Prostate gland (tissue), 2 donors: Measurements from ENCODE around the gene USP25. TPM values are rescaled to one million over a fixed set of nuclear protein-coding genes. Genes with fewer than 3 reads are reported as not detected.
A peak's percentile ranks its signal among the peaks of the same experiment; 100 is the strongest.

Experiments
- DNase-seq: peaks from one replicate; pipeline ENCODE4 v3.0.0-alpha.2; 2019; ENCODE audit warnings: low spot score
- H3K27ac ChIP-seq, 2 donors: fragments of 200-600 bp; sonication (generic); 2 replicates each; pipeline ENCODE4 v1.5.1; 2017 to 2019
- H3K27me3 ChIP-seq: fragments of 200-600 bp; sonication (generic); replicated peaks from 2 replicates; pipeline ENCODE4 v1.5.1; 2019; ENCODE audit not compliant: insufficient read depth
- H3K36me3 ChIP-seq, 2 donors: fragments of 200-600 bp; sonication (generic); 1 replicate in 1 of 2; 2 replicates in 1 of 2; pipeline versions ENCODE4 v1.5.1 to v1.8.1; 2017 to 2019
- H3K4me1 ChIP-seq: fragments of 200-600 bp; sonication (generic); replicated peaks from 2 replicates; pipeline ENCODE4 v1.5.1; 2019
- H3K4me3 ChIP-seq, 2 donors: fragments of 200-600 bp; sonication (generic); 2 replicates each; pipeline ENCODE4 v1.5.1; 2017 to 2019
- H3K9me3 ChIP-seq: fragments of 200-600 bp; sonication (generic); 2 replicates; pipeline ENCODE4 v1.5.1; 2017
- CTCF ChIP-seq, 4 experiments: fragments of 200-600 bp in 2 of 4; fragments of 450-650 bp in 2 of 4; sonication (generic) in 2 of 4; IDR thresholded peaks; 1 replicate in 3 of 4; 2 replicates in 1 of 4; pipeline ENCODE4 v1.5.1; 2016 to 2019; ENCODE audit warnings: antibody characterized with exemption in 4 of 4, mild to moderate bottlenecking in 2 of 4, moderate library complexity in 2 of 4
- POLR2A ChIP-seq: fragments of 450-650 bp; IDR thresholded peaks from one replicate; pipeline ENCODE4 v1.6.1; 2016; ENCODE audit warnings: antibody characterized with exemption, mild to moderate bottlenecking
- POLR2AphosphoS5 ChIP-seq: sonication (generic); formaldehyde crosslinking; IDR thresholded peaks from one replicate; pipeline ENCODE4 v1.6.1; 2017; ENCODE audit warnings: antibody characterized with exemption
- WGBS: methylation state at CpG from one replicate; pipeline ENCODE4 v1.1.5; 2018; 5-methylcytosine and 5-hydroxymethylcytosine counted together
- intact Hi-C: fragments of 100-400 bp; cut with DNase I; formaldehyde crosslinking; loops from one replicate; pipeline ENCODE4 v1.14.2; 2022
- total RNA-seq, 2 donors: library from RNA; depleted of rRNA; stranded (reverse); fragments of >200 nt; gene quantifications; one replicate each; pipeline ENCODE4 v1.1.0, GENCODE V29; 2016

USP25 gene
- total RNA-seq, 2 donors from 2014 or later: 30.4 to 49.3 TPM

- H3K27me3 ChIP-seq: no peaks in the 10 kb centered on the region
- TF ChIP-seq POLR2AphosphoS5 (peak; percentile 26), POLR2A (no peak), CTCF (IDR thresholded peaks at IDR 0.05) (no peak)
- WGBS: 25% methylated on average over 4 of the region's 4 CpGs
- no peaks in the 10 kb centered on the region for H3K36me3 ChIP-seq
- no peak overlapping the region for H3K4me3 ChIP-seq
- peak; percentile 17 for DNase-seq
- H3K9me3 ChIP-seq: no peaks in the 10 kb centered on the region
- peak overlapping the region in 1 of 2 donors; percentile 16 for H3K27ac ChIP-seq
- no peaks in the 10 kb centered on the region for H3K4me1 ChIP-seq
- intact Hi-C loops: no loop called here
These were observed 7.0 kb upstream of the USP25 start for GRCh38 chr21:15722591-15723324.

DNA sequence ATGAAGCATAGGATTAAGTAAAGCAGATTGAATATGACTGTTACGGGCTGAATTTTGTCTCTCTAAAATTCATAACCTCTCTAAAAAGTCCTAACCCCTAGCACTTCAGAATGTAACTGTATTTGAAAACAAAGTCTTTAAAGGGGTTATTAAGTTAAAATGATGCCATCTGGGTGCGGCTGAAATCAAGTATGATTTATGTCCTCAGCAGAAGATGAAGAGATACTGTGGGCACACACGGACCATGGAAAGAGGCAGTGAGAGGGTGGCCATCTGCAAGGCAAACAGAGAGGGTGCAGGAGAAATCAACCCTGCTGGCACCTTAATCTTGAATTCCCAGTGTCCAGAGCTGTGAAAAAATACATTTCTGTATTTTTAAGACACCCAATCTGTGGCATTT, 3.8 kb upstream of the USP25 start:
- WGBS: 51% methylated on average over 3 of the region's 3 CpGs
- Histone ChIP-seq H3K4me1 (no peaks in the 10 kb centered on the region), H3K4me3 (no peak overlapping the region), H3K9me3 (no peaks in the 10 kb centered on the region), H3K27ac (no peak overlapping the region), H3K36me3 (no peaks in the 10 kb centered on the region), H3K27me3 (no peaks in the 10 kb centered on the region)
- intact Hi-C loops: no loop called here
- DNase-seq: no peak
- TF ChIP-seq POLR2AphosphoS5 (no peak), POLR2A (no peak), CTCF (IDR thresholded peaks at IDR 0.05) (no peak)

DNA sequence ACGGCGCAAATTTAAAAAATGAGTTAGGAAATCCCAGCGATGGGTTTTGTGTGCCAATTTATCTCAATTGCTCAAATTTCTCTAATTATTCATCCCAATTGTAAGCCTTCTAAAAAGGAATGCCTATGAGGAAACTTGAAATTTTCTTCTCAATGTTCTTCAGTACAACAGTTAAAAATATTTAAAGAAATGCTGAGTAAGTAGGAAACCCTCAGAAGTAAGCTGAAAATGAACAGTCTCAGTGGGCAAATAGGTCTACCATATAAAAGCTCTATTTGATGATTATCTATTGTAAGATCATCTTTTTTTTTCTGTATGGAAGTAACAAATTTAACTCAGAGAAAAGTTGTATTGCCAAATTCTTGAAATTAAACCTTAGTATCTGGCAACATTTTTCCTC, 1.7 kb upstream of the USP25 start:
- no peak overlapping the region for H3K4me3 ChIP-seq
- no peak for TF ChIP-seq POLR2A
- no peak for TF ChIP-seq POLR2AphosphoS5
- no peak for TF ChIP-seq CTCF (IDR thresholded peaks at IDR 0.05)
- no peak for DNase-seq
- no peaks in the 10 kb centered on the region for H3K27me3 ChIP-seq
- no peaks in the 10 kb centered on the region for H3K4me1 ChIP-seq
- H3K9me3 ChIP-seq: no peaks in the 10 kb centered on the region
- intact Hi-C loops: no loop called here
- no peak overlapping the region for H3K27ac ChIP-seq
- 96% methylated on average over 3 of the region's 3 CpGs for WGBS
- no peaks in the 10 kb centered on the region for H3K36me3 ChIP-seq

GRCh38 chr21:15729346-15729673, 472 bp upstream of the USP25 start:
- TF ChIP-seq POLR2A: peak; percentile 5
- TF ChIP-seq CTCF (IDR thresholded peaks at IDR 0.05): no peak
- WGBS: 3% methylated on average over 11 of the region's 11 CpGs
- intact Hi-C loops: no loop called here
- peak overlapping the region; percentile 92 to 95 for H3K27ac ChIP-seq
- no peaks in the 10 kb centered on the region for H3K36me3 ChIP-seq
- no peaks in the 10 kb centered on the region for H3K9me3 ChIP-seq
- no peak for DNase-seq
- no peaks in the 10 kb centered on the region for H3K27me3 ChIP-seq
- H3K4me3 ChIP-seq: peak overlapping the region; percentile 71 to 80
- H3K4me1 ChIP-seq: no peaks in the 10 kb centered on the region
